Measurements from ENCODE around the gene KLB.
"Not testable (repeated sequence)": the region's sequence is repeated elsewhere in the genome, so short reads cannot be mapped to it uniquely, and the experiment has no call there.

KLB gene

DNA sequence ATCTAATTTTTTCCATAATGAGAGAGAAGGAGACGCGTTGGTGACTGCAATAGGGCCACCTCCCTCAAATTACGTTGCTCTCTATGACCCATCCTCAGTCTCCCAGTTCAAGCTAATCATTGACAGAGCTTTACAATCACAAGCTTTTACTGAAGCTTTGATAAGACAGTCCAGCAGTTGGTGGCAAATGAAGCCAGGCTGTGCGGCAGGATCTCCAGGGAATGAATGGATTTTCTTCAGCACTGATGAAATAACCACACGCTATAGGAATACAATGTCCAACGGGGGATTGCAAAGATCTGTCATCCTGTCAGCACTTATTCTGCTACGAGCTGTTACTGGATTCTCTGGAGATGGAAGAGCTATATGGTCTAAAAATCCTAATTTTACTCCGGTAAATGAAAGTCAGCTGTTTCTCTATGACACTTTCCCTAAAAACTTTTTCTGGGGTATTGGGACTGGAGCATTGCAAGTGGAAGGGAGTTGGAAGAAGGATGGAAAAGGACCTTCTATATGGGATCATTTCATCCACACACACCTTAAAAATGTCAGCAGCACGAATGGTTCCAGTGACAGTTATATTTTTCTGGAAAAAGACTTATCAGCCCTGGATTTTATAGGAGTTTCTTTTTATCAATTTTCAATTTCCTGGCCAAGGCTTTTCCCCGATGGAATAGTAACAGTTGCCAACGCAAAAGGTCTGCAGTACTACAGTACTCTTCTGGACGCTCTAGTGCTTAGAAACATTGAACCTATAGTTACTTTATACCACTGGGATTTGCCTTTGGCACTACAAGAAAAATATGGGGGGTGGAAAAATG lies at the start of gene KLB:
Gene KLB, plus strand, starts transcription at position 168 of the 821 bp plus-strand sequence. Its CDS starts 20 bp downstream, at position 188.
- in situ Hi-C loops (cut with MboI; ENCODE audit: low pct_unique_long_range_greater_than_20kb, low sequenced_read_pairs) = no loop called here

DNA sequence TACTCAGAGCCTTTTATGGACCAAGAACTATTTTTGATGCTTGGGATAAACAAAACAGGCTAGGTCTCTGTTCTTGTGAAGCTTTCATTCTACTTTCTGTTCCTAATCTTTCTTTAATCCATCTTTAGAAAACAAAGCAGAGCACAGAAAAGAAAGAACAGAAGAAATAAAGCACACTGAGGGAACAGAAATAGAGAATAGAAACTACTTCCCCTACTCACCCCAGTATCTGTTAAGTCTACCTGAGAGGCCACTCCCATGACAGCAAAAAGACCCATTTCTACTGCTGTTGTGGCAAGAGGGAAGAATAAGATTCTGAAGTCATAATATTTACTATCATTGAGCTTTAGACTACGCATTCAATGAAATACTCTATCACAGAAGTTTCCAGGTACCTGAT lies 49.7 kb upstream of the KLB start:
- DNase-seq = no peak
- in situ Hi-C loops (cut with MboI; ENCODE audit: low pct_unique_long_range_greater_than_20kb, low sequenced_read_pairs) = no loop called here

More for the DNA sequence above, at the start of gene KLB:
- DNase-seq = no peak

- in situ Hi-C loops (cut with MboI; ENCODE audit: low pct_unique_long_range_greater_than_20kb, low sequenced_read_pairs); DNase-seq: not testable (repeated sequence)
Measured at GRCh38 chr4:39360611-39361010, 46.1 kb upstream of the KLB start.

- DNase-seq = no peak
- in situ Hi-C loops (cut with MboI; ENCODE audit: low pct_unique_long_range_greater_than_20kb, low sequenced_read_pairs) = no loop called here
Measured at GRCh38 chr4:39362827-39363226, 43.9 kb upstream of the KLB start.

DNA sequence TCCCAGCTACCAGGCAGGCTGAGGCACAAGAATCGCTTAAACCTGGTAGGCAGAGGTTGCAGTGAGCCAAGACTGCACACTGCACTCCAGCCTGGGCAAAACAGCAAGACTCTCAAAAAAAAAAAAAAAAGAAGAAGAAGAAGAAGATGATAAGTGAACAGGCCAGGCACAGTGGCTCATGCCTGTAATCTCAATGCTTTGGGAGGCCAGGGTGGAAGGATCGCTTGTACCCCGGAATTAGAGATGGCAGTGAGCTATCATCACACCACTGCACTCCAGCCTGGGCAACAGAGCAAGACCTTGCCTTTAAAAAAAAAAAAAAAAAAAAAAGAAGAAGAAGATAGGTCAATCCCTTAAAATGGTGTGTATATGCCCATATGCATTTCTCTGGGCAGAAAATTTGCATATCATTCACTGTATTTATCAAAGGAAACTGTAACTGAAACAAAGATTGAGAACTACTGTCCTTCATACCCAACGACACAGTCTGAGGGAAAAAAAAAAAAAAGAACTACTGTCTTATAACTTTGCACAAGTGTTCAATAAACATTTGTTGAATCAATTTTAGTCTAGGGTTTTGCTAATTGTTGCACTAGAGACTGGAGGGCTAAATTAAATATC lies 42.8 kb upstream of the KLB start:
- in situ Hi-C loops (cut with MboI; ENCODE audit: low pct_unique_long_range_greater_than_20kb, low sequenced_read_pairs) = no loop called here
- DNase-seq = no peak

DNA sequence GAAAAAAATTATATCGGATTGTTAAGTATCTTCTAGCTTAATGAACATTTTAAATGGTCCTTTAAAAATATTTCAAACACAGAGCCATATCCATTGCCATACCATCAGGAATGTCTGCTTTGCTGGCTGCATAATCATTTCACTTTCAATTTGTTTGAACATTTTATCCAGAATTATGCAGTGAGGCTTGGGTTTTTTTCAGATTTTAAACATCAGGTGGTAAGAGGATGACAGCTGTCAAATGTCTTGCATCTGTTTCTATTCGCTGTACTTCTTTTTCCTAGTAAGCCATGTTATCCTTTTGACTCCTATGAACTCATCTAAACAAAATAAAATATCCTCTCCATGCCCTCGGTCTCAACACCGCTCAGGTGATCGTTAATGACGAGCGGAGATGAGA lies 41.4 kb upstream of the KLB start:
- in situ Hi-C loops (cut with MboI; ENCODE audit: low pct_unique_long_range_greater_than_20kb, low sequenced_read_pairs) = no loop called here
- DNase-seq = peak; percentile 13

GRCh38 chr4:39365830-39366771 lies 40.6 kb upstream of the KLB start, which contains the start of gene RFC1:
Gene RFC1, minus strand, starts transcription at chr4:39366362. Its CDS starts 121 bp downstream, at chr4:39366241.
- in situ Hi-C loops (cut with MboI; ENCODE audit: low pct_unique_long_range_greater_than_20kb, low sequenced_read_pairs) = no loop called here
- DNase-seq = peak; percentile 93

- in situ Hi-C loops (cut with MboI; ENCODE audit: low pct_unique_long_range_greater_than_20kb, low sequenced_read_pairs) = no loop called here
- DNase-seq = no peak
Measured at GRCh38 chr4:39367166-39367565, 39.6 kb upstream of the KLB start.

- in situ Hi-C loops (cut with MboI; ENCODE audit: low pct_unique_long_range_greater_than_20kb, low sequenced_read_pairs) = no loop called here
- DNase-seq = peak; percentile 93
Measured at GRCh38 chr4:39369301-39369700, 37.4 kb upstream of the KLB start.

DNA sequence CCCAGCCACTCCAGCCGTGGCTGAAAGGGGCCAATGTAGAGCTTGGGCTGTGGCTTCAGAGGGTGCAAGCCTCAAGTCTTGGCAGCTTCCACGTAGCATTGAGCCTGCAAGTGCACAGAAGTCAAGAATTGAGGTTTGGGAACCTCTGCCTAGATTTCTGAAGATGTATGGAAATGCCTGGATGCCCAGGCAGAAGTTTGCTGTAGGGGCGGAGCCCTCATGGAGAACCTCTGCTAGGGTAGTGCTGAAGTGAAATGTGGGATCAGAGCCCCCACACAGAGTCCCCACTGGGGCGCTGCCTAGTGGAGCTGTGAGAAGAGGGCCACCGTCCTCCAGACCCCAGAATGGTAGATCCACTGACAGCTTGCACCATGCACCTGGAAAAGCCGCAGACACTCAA lies 35.5 kb upstream of the KLB start:
- in situ Hi-C loops (cut with MboI; ENCODE audit: low pct_unique_long_range_greater_than_20kb, low sequenced_read_pairs); DNase-seq: not testable (repeated sequence)

- in situ Hi-C loops (cut with MboI; ENCODE audit: low pct_unique_long_range_greater_than_20kb, low sequenced_read_pairs) = no loop called here
- no peak for DNase-seq
Measured at GRCh38 chr4:39375478-39375877, 31.3 kb upstream of the KLB start.

- in situ Hi-C loops (cut with MboI; ENCODE audit: low pct_unique_long_range_greater_than_20kb, low sequenced_read_pairs) = no loop called here
- DNase-seq = no peak
Measured at GRCh38 chr4:39383690-39384089, 23.0 kb upstream of the KLB start.

DNA sequence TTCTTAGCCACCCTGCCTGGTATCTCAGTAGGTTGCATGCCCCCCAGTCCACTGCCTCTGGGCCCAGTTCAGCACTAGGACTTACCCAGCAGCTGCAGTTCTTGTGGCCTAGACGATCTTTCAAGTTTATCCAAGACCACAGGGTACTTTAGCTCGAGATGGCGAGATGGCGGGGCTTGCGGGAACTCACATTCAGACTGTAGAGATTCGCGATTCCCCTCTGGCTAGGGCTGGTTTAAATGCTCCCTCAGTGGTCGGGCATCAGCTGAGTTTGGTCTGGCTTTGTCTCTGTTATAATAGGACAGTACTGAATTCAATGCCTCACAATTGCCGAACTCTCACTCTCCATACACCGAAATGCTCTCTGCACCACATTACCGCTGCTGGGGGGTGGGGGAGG lies 22.2 kb upstream of the KLB start:
- in situ Hi-C loops (cut with MboI; ENCODE audit: low pct_unique_long_range_greater_than_20kb, low sequenced_read_pairs) = no loop called here
- DNase-seq = no peak

GRCh38 chr4:39390603-39391002 lies 16.1 kb upstream of the KLB start:
- in situ Hi-C loops (cut with MboI; ENCODE audit: low pct_unique_long_range_greater_than_20kb, low sequenced_read_pairs) = no loop called here
- no peak for DNase-seq

DNA sequence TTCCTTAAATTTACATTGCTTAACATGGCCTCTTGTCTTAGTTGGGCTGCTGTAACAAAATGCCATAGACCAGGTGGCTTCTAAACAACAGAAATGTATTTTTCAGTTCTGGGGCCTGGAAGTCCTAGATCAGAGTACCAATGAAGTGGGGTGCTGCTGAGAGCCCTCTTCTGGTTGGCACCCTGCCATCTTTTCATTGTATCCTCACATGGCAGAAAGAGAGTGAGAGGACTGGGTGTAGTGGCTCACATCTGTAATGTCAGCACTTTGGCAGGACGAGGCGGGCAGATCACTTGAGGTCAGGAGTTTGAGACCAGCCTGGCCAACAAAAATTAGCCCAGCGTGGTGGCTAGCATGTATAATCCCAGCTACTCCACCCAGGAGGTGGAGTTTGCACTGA lies 12.0 kb upstream of the KLB start:
- in situ Hi-C loops (cut with MboI; ENCODE audit: low pct_unique_long_range_greater_than_20kb, low sequenced_read_pairs) = no loop called here
- no peak for DNase-seq

DNA sequence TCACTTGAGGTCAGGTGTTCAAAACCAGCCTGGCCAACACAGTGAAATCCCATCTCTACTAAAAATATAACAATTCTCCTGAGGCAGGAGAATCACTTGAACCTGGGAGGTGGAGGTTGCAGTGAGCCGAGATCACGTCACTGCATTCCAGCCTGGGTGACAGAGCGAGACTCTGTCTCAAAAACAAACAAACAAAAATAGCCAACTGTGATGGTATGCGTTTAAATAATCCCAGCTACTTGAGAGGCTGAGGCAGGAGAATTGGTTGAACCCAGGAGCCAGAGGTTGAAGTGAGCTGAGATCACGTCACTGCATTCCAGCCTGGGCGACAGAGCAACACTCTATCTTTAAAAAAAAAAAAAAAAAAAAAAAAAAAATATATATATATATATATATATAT lies 5.1 kb upstream of the KLB start:
- DNase-seq; in situ Hi-C loops (cut with MboI; ENCODE audit: low pct_unique_long_range_greater_than_20kb, low sequenced_read_pairs): not testable (repeated sequence)

DNA sequence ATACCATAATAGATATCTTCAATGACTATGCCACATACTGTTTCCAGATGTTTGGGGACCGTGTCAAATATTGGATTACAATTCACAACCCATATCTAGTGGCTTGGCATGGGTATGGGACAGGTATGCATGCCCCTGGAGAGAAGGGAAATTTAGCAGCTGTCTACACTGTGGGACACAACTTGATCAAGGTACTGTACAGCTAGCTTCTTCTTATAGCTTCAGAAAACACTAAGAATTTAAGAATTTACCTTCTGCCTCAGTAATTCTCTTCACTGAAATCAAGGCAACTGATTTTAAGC lies 805 bp downstream of the KLB start:
- no peak for DNase-seq
- in situ Hi-C loops (cut with MboI; ENCODE audit: low pct_unique_long_range_greater_than_20kb, low sequenced_read_pairs) = no loop called here

DNA sequence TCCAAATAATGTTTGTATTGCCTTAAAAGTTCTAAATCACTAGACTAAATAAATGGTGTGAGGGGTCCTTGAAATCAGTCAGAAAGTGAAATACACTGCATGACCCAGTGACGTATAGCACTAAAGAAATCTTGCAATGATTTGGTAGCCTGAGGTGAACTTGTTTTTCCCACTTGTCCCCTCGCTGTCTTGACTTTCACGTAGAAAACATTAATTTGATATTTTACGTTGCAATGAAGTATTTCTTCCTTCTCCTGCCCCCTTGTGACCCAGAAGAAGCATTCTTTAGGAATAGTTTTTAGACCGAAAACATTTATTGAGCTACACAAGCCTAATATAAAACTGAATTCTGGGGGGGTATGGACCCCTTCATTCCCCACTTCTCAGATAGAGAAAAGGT lies 3.7 kb downstream of the KLB start:
- in situ Hi-C loops (cut with MboI; ENCODE audit: low pct_unique_long_range_greater_than_20kb, low sequenced_read_pairs) = no loop called here
- no peak for DNase-seq

GRCh38 chr4:39411561-39411960 lies 4.8 kb downstream of the KLB start:
- in situ Hi-C loops (cut with MboI; ENCODE audit: low pct_unique_long_range_greater_than_20kb, low sequenced_read_pairs); DNase-seq: not testable (repeated sequence)

All from KBM-7 (cell line).